Measurements from ENCODE around the gene LRRC75B.
A peak's percentile ranks its signal among the peaks of the same experiment; 100 is the strongest.

The LRRC75B gene

GRCh38 chr22:24542641-24543040 is 50.2 kb downstream of the LRRC75B start:
- peak in 29 of 42 donors; percentile 16 to 75 (median 42) for DNase-seq

DNA sequence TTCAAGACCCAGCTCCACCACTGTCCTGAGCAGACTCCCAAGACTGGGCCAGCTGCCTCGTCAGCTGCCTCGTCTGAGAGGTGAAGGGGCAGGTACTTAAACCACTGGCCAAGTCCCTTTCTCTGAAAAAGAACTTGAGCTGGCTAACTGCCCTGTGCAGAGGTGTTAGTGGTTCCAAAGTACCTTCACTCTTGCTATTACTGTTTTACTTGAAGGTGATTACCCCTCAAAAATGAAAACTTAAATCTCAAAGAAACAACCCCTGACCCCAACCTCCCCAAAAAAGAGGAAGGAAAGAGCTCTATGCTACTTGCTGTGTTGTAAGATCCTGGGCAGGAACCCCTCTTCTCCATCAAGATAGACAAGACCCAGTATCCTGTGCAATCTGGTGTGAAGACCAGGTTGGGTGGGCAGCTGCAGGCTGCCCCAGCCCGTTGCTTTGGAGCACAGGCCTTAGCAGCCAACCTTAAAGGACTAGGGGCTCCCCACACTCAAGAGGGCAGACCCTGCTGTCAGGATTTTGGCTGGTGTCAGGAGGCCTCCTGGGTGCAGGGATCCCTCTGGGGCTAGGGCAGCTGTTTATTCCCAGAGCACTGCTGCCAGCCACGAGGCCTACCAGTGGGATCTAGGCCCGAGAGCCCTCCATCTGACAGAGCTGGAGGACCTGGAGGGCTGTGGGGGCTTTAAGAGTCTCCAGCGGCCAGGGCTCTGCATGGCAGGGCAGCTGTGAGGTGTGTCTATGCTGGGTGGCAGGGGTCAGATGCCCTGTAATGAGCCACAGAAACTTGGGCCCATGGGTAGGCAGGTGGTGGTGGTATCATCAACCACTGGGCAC is 51.0 kb downstream of the LRRC75B start:
- intact Hi-C loops (cut with DNase I): loop anchor here (10.0 kb wide), 1 partner anchor 53 kb away; the partner anchor contains the start of gene LRRC75B
- no peak for DNase-seq

More at GRCh38 chr22:24542641-24543040, 50.2 kb downstream of the LRRC75B start:
- intact Hi-C loops (cut with DNase I): loop anchor here (10.0 kb wide), 1 partner anchor 52 kb away; the partner anchor contains the start of gene LRRC75B

DNA sequence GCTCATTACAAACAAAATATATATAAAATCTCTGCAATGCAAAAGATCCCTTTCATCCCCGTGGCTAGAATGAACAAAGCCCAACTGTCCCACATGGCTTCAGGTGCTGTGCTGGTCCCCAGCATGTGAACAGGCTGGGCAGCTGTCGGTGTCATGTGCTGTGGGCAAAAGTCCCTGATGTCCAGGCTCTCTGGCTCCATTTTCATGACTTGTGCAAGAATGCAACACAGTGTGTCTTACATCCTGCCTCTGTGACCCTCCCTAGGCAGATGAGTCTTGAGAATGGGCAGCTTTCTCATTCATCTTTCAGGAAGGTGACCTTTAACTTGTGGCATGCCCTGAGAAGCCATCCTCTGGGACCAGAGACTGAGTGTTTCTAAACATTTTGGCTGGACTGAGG is 52.4 kb downstream of the LRRC75B start:
- DNase-seq: no peak
- intact Hi-C loops (cut with DNase I): loop anchor here (10.0 kb wide), 1 partner anchor 54 kb away; the partner anchor contains the start of gene LRRC75B

DNA sequence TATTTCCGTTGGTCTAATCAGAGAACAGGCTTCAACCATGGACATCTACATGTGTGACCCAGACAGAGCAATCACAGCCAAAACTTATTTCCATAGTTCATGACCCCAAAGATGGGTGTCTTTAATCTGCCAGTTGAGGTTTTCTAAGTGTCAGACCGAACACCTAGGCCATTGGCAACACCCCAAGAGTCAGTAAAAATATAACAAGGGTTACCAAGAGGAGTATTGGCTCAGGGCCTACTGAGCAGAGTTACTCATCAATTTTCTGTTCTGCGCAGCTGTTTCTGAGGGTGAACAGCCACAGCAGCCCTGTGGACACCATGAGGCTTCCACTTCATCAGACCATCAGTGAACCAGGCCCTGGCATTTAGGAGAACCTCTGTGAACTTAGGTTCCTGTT is 56.8 kb downstream of the LRRC75B start:
- no peak for DNase-seq
- intact Hi-C loops (cut with DNase I): no loop called here

Measured in head of caudate nucleus (tissue), 42 donors.